Measurements from ENCODE around the gene EHBP1L1. TPM values are rescaled to one million over a fixed set of nuclear protein-coding genes. Genes with fewer than 3 reads are reported as not detected.

The EHBP1L1 gene
- polyA plus RNA-seq, 1 donor (not counting 4 experiments of a cell fraction or from before 2014, with no cell fraction given), result 10.4 TPM

DNA sequence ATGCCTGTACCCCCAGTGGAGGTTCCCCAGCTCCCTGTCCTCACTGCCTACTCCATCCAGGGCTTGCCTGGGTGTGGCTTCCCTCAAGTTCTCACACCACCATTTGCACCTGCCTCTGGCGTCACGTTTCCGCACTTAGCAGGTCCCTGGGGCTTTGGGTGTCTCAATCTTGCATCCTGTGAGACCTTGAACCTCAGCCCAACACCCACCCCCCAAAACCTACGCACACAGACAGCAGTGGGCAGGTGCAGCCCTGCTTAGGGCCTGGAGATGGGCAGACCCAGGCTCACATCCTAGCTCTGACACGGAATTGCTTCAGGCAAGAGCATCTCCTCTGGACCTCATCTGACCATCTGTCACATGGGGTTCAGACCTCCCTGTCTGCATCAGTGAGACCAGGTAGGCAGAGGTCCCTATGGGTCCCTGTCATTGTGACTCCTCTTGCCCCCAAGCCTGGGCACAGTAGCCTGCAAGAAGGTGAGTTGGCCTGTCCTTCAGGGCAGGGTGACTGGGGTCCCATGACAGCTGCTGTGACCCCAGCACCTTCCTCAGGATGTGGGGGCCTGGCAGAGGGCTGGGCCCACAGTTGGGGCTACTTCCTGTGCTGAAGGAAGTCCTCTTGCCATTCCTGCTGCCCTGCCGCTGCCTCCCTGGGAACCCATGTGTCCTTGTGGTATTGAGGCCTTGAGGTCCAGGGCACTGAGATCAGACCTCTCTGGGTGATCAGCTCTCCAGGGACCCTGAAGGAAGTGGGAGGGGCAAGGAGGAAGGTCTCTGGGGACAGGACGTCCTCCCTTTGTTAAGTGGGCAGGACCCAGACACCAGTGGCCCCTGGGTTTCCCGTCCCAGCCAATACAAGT, 64.0 kb downstream of the EHBP1L1 start:
- no peak overlapping the region for H3K4me3 ChIP-seq (ENCODE audit: control insufficient read depth in 2 of 3, extremely low read depth in 1 of 3, insufficient read depth in 2 of 3, low read depth in 1 of 3, low read length in 3 of 3)
- no peak for DNase-seq (ENCODE audit: low read depth, low spot score)
- TF ChIP-seq, protein P1, sequence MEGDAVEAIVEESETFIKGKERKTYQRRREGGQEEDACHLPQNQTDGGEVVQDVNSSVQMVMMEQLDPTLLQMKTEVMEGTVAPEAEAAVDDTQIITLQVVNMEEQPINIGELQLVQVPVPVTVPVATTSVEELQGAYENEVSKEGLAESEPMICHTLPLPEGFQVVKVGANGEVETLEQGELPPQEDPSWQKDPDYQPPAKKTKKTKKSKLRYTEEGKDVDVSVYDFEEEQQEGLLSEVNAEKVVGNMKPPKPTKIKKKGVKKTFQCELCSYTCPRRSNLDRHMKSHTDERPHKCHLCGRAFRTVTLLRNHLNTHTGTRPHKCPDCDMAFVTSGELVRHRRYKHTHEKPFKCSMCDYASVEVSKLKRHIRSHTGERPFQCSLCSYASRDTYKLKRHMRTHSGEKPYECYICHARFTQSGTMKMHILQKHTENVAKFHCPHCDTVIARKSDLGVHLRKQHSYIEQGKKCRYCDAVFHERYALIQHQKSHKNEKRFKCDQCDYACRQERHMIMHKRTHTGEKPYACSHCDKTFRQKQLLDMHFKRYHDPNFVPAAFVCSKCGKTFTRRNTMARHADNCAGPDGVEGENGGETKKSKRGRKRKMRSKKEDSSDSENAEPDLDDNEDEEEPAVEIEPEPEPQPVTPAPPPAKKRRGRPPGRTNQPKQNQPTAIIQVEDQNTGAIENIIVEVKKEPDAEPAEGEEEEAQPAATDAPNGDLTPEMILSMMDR (optimal IDR thresholded peaks at IDR 0.05 in 1 of 3, IDR thresholded peaks at IDR 0.05 in 1 of 3, conservative IDR thresholded peaks at IDR 0.05 in 1 of 3; ENCODE audit: extremely low read depth in 1 of 3, insufficient read depth in 2 of 3, low read length in 3 of 3), result no peak
- TF ChIP-seq EZH2 (IDR thresholded peaks at IDR 0.05; ENCODE audit: low read length), result no peak
- no peaks in the 10 kb centered on the region for H3K9me3 ChIP-seq (ENCODE audit: control insufficient read depth, low read depth, low read length)
- peaks cover 14 to 19% of the 10 kb centered on the region in 2 experiments for H3K36me3 ChIP-seq (ENCODE audit: control insufficient read depth in 2 of 2, extremely low read depth in 1 of 2, insufficient read depth in 2 of 2, low read length in 2 of 2)
- H3K9me1 ChIP-seq (ENCODE audit: control insufficient read depth, extremely low read depth, insufficient read depth, low read length), result peaks cover 2% of the 10 kb centered on the region
- H3K9ac ChIP-seq (ENCODE audit: control insufficient read depth, extremely low read depth, insufficient read depth, low read length), result no peak overlapping the region
- H3K79me2 ChIP-seq (ENCODE audit: control insufficient read depth, insufficient read depth, low read length), result no peaks in the 10 kb centered on the region
- dilution Hi-C loops (cut with MboI; ENCODE audit: extremely low pct_ligation_motif_present, low sequenced_read_pairs), result no loop called here
- no peak overlapping the region for H2AFZ ChIP-seq (ENCODE audit: control insufficient read depth, low read length)
- peaks cover 10% of the 10 kb centered on the region for H4K20me1 ChIP-seq (ENCODE audit: control insufficient read depth, extremely low read depth, insufficient read depth, low read length)
- H3K27me3 ChIP-seq (ENCODE audit: control insufficient read depth, extremely low read depth, insufficient read depth, low read length), result no peaks in the 10 kb centered on the region
- no peak overlapping the region for H3K4me2 ChIP-seq (ENCODE audit: control insufficient read depth, extremely low read depth, insufficient read depth, low read depth, low read length)
- FAIRE-seq, result no peak
- H3K27ac ChIP-seq (ENCODE audit: control insufficient read depth, insufficient read depth, low read length), result no peak overlapping the region
- H3K4me1 ChIP-seq (ENCODE audit: control insufficient read depth, extremely low read depth, insufficient read depth, low read length), result peaks cover 13% of the 10 kb centered on the region

DNA sequence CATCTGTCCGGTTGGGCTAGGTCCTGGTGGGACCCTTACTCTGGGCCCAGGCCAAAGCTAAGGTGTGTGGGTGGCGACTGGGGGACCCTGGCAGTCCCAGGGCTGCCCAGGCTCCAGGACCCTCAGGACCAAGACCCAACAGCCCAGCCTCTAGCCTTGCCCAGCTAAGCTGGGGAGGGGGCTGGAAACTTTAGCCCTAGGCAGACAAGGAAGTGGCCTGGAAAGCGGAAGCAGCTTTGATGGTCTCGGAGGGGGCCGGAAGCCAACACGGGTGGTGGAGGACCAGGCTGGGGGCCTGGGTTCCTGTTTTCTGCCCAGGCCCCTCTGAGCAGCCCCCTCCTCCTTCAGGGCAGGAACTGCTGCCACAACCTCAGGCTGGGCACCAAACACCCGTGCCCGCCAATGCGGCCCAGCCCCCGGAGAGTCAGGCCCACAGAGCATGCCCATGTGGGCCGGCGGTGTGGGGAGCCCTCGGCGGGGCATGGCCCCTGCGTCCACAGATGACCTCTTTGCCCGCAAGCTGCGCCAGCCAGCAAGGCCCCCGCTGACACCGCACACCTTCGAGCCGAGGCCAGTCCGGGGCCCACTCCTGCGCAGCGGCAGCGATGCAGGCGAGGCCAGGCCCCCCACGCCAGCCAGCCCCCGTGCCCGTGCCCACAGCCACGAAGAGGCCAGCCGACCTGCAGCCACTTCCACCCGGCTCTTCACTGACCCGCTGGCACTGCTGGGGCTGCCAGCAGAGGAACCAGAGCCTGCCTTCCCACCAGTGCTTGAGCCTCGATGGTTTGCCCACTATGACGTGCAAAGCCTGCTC, 64.8 kb downstream of the EHBP1L1 start:
- FAIRE-seq (no peak), DNase-seq (ENCODE audit: low read depth, low spot score) (no peak)
- no peaks in the 10 kb centered on the region for H3K27me3 ChIP-seq (ENCODE audit: control insufficient read depth, extremely low read depth, insufficient read depth, low read length)
- peaks cover 10% of the 10 kb centered on the region for H4K20me1 ChIP-seq (ENCODE audit: control insufficient read depth, extremely low read depth, insufficient read depth, low read length)
- H3K9me1 ChIP-seq (ENCODE audit: control insufficient read depth, extremely low read depth, insufficient read depth, low read length), result peaks cover 2% of the 10 kb centered on the region
- no peaks in the 10 kb centered on the region for H3K9me3 ChIP-seq (ENCODE audit: control insufficient read depth, low read depth, low read length)
- no peaks in the 10 kb centered on the region for H3K79me2 ChIP-seq (ENCODE audit: control insufficient read depth, insufficient read depth, low read length)
- H3K9ac ChIP-seq (ENCODE audit: control insufficient read depth, extremely low read depth, insufficient read depth, low read length), result no peak overlapping the region
- peaks cover 13% of the 10 kb centered on the region for H3K4me1 ChIP-seq (ENCODE audit: control insufficient read depth, extremely low read depth, insufficient read depth, low read length)
- no peak overlapping the region for H3K4me3 ChIP-seq (ENCODE audit: control insufficient read depth in 2 of 3, extremely low read depth in 1 of 3, insufficient read depth in 2 of 3, low read depth in 1 of 3, low read length in 3 of 3)
- no peak for TF ChIP-seq EZH2 (IDR thresholded peaks at IDR 0.05; ENCODE audit: low read length)
- no peak overlapping the region for H3K4me2 ChIP-seq (ENCODE audit: control insufficient read depth, extremely low read depth, insufficient read depth, low read depth, low read length)
- H2AFZ ChIP-seq (ENCODE audit: control insufficient read depth, low read length), result no peak overlapping the region
- peaks cover 6 to 13% of the 10 kb centered on the region in 2 experiments for H3K36me3 ChIP-seq (ENCODE audit: control insufficient read depth in 2 of 2, extremely low read depth in 1 of 2, insufficient read depth in 2 of 2, low read length in 2 of 2)
- dilution Hi-C loops (cut with MboI; ENCODE audit: extremely low pct_ligation_motif_present, low sequenced_read_pairs), result no loop called here
- no peak overlapping the region for H3K27ac ChIP-seq (ENCODE audit: control insufficient read depth, insufficient read depth, low read length)
